Measurements from ENCODE around the gene NDEL1.

Gene NDEL1

GRCh38 chr17:8477715-8478441 lies 42.2 kb downstream of the NDEL1 start:
- no peak for DNase-seq (ENCODE audit: low read depth in 2 of 2, low spot score in 1 of 2)

DNA sequence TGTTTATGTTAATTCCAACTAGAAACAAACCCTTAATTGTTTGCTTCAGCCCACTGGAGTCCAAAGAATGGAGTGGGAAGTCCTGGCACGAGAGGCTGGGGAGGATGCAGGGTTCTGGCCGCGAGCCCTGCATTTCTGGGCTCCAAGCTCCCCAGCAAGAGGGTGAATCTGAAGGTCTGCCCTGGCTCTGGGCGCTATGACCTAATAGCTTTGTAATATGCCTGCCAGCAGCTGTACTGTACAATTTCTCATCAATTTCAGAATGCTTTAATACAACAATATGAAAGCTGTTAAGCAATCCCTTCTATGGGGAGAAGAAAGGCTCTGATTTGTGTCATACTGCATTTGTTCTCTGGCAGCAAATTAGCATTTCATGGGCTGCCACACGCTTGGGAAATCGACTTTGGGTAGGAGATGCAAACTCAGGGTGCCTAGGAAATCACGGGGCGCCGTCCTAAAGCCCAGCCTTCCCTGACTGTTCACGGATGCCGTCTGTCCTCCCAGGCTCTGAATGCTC lies 43.8 kb downstream of the NDEL1 start:
- no peak for DNase-seq (ENCODE audit: low read depth in 2 of 2, low spot score in 1 of 2)

DNA sequence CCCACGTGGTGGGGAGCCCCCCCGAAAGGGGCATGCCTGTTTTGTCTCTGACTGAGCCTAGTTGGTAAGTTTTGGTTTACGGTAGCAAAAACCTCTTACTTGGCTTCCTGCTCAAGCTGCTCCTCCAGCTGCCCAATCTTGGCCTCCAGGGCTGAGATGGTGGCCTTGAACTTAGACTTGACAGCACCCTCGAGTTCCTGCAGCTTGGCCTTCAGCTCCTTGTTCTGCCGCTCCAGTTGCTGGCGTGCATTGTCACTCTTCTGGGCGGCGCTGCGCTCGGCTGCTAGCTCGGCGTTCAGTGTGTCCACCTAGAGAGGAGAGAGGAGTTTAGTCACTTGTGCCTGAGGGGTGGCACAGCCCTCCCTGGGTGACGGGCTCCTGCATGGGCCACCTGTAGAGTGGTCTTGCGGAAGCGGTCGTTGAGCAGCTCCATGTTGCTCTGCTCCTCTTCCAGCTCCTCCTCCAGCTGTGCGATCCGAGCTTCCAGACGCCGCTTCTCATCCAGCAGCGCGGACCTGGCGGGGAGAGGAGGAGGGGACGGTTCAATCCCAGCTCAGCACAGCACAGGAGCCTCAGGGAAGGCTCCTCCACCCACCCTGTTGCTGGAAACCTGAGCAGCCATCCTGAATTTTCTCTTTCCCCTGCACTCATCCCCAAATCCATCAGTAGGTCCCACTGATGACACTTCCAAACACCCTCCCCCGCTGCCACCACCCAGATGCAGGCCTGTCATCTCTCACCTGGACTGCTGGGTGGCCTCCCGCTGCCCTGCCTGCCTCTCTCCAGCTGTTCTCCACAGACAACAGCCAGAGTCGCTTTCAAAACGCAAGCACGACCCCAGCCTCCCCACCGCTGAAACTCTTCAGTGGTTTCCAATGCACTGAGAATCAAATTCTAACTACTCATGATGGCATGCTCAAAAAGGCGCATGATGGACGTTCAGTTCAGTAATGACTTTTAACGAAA lies 44.6 kb downstream of the NDEL1 start:
- DNase-seq (ENCODE audit: low read depth in 2 of 2, low spot score in 1 of 2), result no peak

DNA sequence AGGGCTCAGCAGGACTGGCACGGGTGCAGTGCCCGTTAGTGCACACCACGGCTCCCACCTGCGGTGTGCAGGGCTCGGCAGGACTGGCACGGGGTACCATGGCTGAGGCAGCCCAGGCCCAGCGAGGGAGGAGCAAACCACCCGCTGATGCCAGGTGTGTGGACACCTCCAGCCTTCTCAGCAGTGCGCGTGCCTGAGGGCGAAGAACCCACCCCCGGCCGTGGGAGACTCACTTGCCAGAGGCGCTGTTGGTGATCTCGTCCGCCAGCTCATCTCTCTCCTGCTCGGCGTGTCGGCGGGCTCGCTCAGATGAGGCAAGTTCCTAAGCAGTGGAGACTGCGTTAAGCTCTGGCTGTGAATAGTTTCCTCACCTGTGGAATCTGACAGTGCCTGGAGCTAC lies 45.4 kb downstream of the NDEL1 start:
- no peak for DNase-seq (ENCODE audit: low read depth in 2 of 2, low spot score in 1 of 2)

DNA sequence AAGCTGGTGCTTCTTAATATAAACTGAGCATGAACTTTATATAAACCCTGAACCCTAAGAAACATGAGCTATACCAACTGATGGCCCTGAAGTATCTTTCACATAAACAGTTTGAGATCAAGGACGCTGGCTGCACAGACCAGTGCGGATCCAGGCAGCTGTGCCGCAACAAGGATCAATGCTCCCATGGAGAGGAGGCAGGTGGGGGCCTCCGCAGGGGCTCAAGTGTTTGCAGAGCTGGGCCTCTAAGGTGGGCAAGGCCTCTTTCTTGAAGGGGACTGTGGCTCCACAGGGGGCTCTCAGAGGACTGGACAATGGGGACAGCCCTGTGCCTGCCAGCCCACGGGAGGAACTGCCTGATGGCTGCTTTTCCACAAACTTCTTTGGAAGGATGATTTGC lies 46.0 kb downstream of the NDEL1 start:
- no peak for DNase-seq (ENCODE audit: low read depth in 2 of 2, low spot score in 1 of 2)

DNA sequence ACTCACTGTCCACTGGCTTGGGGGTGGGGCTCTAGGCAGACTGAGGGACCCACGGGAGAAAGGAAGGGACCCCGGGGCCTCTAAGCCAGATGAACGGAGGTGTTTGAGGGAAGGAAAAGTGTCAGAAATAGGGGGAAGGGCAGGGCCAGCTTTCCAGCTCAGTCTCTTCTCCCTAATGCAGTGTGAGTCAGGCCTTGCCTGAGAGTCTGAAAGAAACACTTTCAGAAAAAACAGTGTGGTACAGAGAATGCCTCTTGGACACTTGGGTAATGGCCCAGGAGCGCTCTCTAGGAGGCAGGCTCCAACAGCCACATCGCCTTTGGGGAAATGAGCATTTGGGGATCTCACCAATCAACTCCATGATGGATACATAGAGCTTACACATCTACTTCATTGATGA lies 46.9 kb downstream of the NDEL1 start:
- DNase-seq (ENCODE audit: low read depth in 2 of 2, low spot score in 1 of 2), result no peak

- no peak for DNase-seq (ENCODE audit: low read depth in 2 of 2, low spot score in 1 of 2)
Measured at GRCh38 chr17:8484465-8484864, 48.8 kb downstream of the NDEL1 start.

- DNase-seq (ENCODE audit: low read depth in 2 of 2, low spot score in 1 of 2), result no peak
Measured at GRCh38 chr17:8485491-8485890, 49.8 kb downstream of the NDEL1 start.

DNA sequence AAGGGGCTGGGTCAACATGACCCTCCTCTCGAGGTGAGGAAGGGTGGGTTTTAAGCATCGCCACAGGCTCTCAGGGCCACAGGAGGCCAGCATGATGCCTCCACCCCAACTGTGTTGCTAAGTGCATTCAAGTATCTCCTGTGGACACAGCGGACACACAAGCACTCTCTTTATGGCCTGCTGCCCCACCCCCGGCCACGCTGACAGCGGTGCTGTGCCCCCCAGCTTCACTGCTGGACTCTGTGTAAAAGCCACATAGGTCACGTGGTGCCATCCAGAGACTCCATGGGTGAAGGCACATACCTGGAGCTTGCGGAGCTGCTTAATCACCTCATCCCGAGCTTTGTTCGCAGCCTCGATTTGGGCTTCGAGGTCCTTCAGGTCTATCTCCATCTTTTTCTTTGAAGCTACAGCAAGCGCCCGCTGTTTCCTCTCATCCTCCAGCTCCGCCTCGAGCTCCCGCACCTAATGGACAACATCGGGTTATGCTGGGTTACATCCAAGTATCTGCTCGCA lies 51.5 kb downstream of the NDEL1 start:
- no peak for DNase-seq (ENCODE audit: low read depth in 2 of 2, low spot score in 1 of 2)

DNA sequence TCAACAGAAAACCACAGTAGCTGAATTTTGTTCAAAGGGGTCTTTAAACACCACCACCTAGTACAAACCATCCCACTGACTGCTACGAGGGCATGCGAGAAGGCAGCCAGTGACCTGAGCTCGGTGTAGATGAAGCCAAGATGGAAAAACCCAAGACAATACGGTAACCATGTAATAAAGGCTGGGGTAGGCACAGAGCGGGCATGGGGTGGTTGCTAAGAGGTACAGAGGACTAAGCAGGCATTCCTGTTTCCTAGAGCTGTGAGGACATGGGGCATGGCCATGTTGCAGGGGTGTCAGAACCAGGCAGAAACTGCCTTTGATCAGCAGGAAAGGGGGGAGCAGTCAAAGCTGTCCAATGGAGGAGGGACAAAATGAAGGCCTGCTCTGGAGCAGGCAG lies 52.1 kb downstream of the NDEL1 start:
- DNase-seq (ENCODE audit: low read depth in 2 of 2, low spot score in 1 of 2), result no peak

DNA sequence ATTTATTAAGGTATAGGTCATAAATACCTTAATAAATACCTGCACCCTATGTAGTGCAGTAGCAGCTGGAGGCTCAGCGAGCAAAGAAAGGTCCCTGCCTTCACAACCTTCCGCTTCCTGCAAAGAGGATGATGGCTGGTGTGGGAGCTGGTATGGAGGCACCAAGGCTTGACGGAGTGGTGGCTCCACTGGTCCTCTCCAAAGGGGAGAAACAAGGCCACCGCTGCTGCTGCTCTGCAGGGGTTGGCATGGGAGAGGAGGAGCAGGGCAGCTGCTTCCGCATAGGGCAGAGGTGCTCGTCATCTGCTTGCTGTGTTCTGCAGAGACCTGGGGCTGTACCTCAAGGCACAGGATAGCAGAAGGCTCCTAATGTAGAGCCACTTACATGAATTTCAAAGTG lies 52.8 kb downstream of the NDEL1 start:
- DNase-seq (ENCODE audit: low read depth in 2 of 2, low spot score in 1 of 2), result no peak

GRCh38 chr17:8488901-8489300 lies 53.2 kb downstream of the NDEL1 start:
- no peak for DNase-seq (ENCODE audit: low read depth in 2 of 2, low spot score in 1 of 2)

- no peak for DNase-seq (ENCODE audit: low read depth in 2 of 2, low spot score in 1 of 2)
Measured at GRCh38 chr17:8489841-8490240, 54.2 kb downstream of the NDEL1 start.

DNA sequence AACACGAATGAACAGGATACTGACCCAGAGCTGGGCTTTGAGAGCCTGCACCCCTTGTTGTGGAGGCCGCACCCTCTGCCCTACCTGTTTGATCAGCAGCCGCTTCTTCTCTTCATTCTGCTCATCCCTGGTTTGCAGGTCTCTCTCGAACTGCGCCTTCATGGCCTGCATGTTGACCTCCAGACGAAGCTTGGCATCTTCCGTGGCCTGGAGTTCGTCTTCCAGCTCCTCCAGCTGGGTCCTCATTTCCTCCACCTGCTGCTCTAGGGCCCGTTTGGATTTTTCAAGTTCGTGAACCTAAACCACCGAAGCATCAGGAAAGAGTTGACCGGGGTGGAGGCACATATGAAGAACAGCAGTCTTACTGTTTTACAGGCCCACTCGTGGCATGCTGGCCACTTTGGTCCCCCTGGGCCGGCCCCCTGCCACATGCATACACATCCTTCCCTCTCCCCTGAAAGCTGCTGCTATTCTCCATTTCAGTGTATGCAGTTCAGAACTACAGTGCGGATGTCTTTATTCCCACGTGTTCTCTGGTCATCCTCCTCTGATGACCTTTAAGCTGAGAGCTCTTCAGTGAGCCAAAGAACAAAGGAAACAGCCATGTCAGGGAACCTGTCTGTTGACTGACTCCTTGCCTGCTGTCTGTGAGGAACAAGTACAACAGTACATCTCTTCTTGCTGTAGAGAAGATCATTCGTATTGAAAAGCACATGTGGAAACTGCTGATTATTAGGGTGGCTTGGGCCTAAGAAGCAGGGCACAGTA lies 54.8 kb downstream of the NDEL1 start:
- no peak for DNase-seq (ENCODE audit: low read depth in 2 of 2, low spot score in 1 of 2)

- no peak for DNase-seq (ENCODE audit: low read depth in 2 of 2, low spot score in 1 of 2)
Measured at GRCh38 chr17:8492121-8492520, 56.4 kb downstream of the NDEL1 start.

- no peak for DNase-seq (ENCODE audit: low read depth in 2 of 2, low spot score in 1 of 2)
Measured at GRCh38 chr17:8494021-8494420, 58.3 kb downstream of the NDEL1 start.

- no peak for DNase-seq (ENCODE audit: low read depth in 2 of 2, low spot score in 1 of 2)
Measured at GRCh38 chr17:8494506-8495111, 58.9 kb downstream of the NDEL1 start.

GRCh38 chr17:8496081-8496480 lies 60.4 kb downstream of the NDEL1 start:
- no peak for DNase-seq (ENCODE audit: low read depth in 2 of 2, low spot score in 1 of 2)

DNA sequence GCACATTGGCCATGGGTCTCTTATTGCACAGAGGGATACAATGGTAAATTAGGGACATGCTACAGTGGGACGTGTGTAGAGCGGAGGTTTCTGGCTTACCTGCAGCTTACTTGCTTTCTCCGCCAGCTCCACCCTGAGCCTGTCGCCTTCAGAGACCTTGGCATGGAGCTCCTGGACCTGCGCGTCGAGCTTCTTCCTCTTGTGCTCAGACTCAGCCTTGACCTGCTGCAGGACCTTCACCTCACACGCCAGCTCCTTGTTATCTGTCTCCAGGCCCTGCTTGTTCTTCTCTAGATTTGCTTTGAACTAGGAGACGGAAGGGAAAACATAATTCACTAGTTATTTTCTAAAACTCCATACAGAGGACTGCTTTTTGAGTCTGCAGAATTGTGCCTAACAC lies 63.5 kb downstream of the NDEL1 start:
- DNase-seq (ENCODE audit: low read depth in 2 of 2, low spot score in 1 of 2), result no peak

DNA sequence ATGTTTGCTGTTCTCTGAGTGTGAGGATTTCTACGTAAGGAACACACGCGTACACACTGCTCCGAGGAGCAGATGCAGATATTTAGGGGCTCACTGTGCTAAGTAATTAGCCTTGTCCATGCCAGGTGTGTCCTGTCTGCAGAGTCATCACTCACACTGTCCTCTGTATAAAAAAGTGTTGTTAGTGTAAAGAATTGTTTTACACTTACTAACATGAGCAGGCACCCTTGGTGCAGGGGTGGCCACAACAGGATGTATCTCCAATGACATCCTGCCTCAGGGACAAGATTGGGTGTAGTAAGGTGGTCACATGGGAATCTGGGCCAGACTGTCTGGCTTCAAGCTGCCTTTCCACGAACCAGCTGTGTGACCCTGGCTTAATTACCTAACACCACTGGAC lies 63.9 kb downstream of the NDEL1 start:
- no peak for DNase-seq (ENCODE audit: low read depth in 2 of 2, low spot score in 1 of 2)

DNA sequence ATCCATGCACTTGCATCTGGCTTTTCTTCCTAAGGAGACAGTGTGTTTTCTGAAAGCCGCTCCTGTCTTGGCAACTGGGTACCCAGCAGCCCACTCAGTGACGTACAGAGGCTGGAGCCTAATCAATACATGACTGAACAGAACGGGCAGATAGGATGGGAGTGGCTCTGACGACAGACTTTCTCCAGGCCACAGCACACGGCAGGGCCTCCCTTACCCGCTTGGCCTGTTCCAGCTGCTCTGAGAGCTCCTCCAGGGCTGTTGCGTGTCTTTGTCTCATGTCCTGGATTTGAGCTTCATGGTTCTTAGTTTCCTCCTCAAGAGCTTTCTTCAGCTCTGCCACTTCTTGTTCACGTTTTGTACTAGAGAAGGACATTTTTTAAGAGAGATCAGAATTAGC lies 64.9 kb downstream of the NDEL1 start:
- no peak for DNase-seq (ENCODE audit: low read depth in 2 of 2, low spot score in 1 of 2)

All from stimulated activated CD8-positive, alpha-beta memory T cell treated with anti-CD3 and anti-CD28 coated beads, Interleukin-4, amount 100 ng/mL, for 4 hours (primary cell).